OCI-LY1 (cell line): ENCODE results near the gene OR51L1.

ENCODE experiments used
- H2AFZ ChIP-seq: fragments of 200-600 bp; sonication (generic), shearing (Covaris generic); 2 replicates; pipeline ENCODE4 v1.6.0; 2014; ENCODE audit warnings: antibody characterized with exemption, mild to moderate bottlenecking, low read length
- H3F3A ChIP-seq: fragments of 200-600 bp; sonication (generic), shearing (Covaris generic); 2 replicates; pipeline ENCODE4 v1.6.0; 2014; ENCODE audit warnings: mild to moderate bottlenecking, antibody characterized with exemption, low read length, moderate library complexity; ENCODE audit not compliant: insufficient read depth
- H3K27ac ChIP-seq: fragments of 200-600 bp; sonication (generic); 2 replicates; pipeline ENCODE4 v1.5.1; 2014; ENCODE audit warnings: low read length, mixed run types, mild to moderate bottlenecking, low read depth; ENCODE audit not compliant: poor library complexity, severe bottlenecking
- H3K27me3 ChIP-seq: fragments of 200-600 bp; sonication (generic); 2 replicates; pipeline ENCODE4 v1.6.0; 2014; ENCODE audit warnings: antibody characterized with exemption, mild to moderate bottlenecking, low read length, moderate library complexity; ENCODE audit not compliant: insufficient read depth
- H3K36me3 ChIP-seq: fragments of 200-600 bp; sonication (generic); 2 replicates; pipeline ENCODE4 v1.6.1; 2014; ENCODE audit warnings: mild to moderate bottlenecking, antibody characterized with exemption, low read length, moderate library complexity, mixed read lengths; ENCODE audit not compliant: insufficient read depth
- H3K4me1 ChIP-seq: fragments of 200-600 bp; sonication (generic); 2 replicates; pipeline ENCODE4 v1.5.1; 2014; ENCODE audit warnings: mild to moderate bottlenecking, low read length, moderate library complexity; ENCODE audit not compliant: insufficient read depth, severe bottlenecking
- H3K4me2 ChIP-seq: fragments of 200-600 bp; sonication (generic), shearing (Covaris generic); 2 replicates; pipeline ENCODE4 v1.6.1; 2014; ENCODE audit warnings: low read length
- H3K4me3 ChIP-seq: fragments of 200-600 bp; sonication (generic); 2 replicates; pipeline ENCODE4 v1.5.1; 2014; ENCODE audit warnings: low read length, low read depth, mild to moderate bottlenecking, mixed read lengths; ENCODE audit not compliant: poor library complexity, severe bottlenecking
- H3K79me2 ChIP-seq: fragments of 200-600 bp; shearing (Covaris generic); 2 replicates; pipeline ENCODE4 v1.6.1; 2016; ENCODE audit warnings: mixed run types, low read length, mixed read lengths; ENCODE audit not compliant: insufficient read depth
- H3K9ac ChIP-seq: fragments of 200-600 bp; sonication (generic), shearing (Covaris generic); 2 replicates; pipeline ENCODE4 v1.6.1; 2014; ENCODE audit warnings: mild to moderate bottlenecking, low read length, mixed read lengths
- H3K9me2 ChIP-seq: fragments of 200-600 bp; sonication (generic), shearing (Covaris generic); 2 replicates; pipeline ENCODE4 v1.6.1; 2014; ENCODE audit warnings: low read depth, mild to moderate bottlenecking, low read length, mixed read lengths
- H3K9me3 ChIP-seq: fragments of 200-600 bp; shearing (Covaris generic); 2 replicates; pipeline ENCODE4 v1.6.1; 2014; ENCODE audit warnings: low read length, mixed read lengths
- H4K20me1 ChIP-seq: fragments of 200-600 bp; sonication (generic), shearing (Covaris generic); 2 replicates; pipeline ENCODE4 v1.6.0; 2016; ENCODE audit warnings: mild to moderate bottlenecking, low read length; ENCODE audit not compliant: insufficient read depth
- EZH2 ChIP-seq: fragments of 200-600 bp; sonication (generic), shearing (Covaris generic); IDR thresholded peaks from 2 replicates; pipeline ENCODE4 v1.8.0; 2017; ENCODE audit warnings: borderline replicate concordance, mixed run types, mild to moderate bottlenecking, antibody characterized with exemption, low read length, moderate library complexity, mixed read lengths
- TF ChIP-seq, protein P1 (sequence below): fragments of 200-600 bp; sonication (generic), shearing (Covaris generic); IDR thresholded peaks from 2 replicates; pipeline ENCODE4 v1.5.1; 2017; ENCODE audit warnings: mild to moderate bottlenecking, antibody characterized with exemption, low read length, moderate library complexity, mixed read lengths

The OR51L1 gene

DNA sequence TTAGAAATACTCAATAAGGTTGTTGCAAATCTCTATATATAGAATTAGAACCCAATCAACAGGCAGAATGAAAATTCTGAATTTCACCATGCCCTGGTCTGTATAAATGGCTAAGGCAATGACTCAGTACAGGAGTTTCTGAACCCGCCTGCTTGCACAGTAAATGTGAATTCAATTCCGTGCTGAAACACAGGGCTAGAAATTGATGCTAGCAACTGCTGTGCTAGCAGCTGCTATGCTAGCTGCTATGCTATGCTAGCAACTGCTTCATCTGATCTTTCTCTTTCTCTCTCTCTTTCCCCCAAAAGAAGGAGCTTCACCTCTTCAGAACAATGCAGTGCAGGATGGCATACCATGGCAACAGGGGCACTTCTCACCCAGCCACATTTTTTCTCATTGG, 42.0 kb downstream of the OR51L1 start:
- no peak for TF ChIP-seq EZH2
- TF ChIP-seq, protein P1, sequence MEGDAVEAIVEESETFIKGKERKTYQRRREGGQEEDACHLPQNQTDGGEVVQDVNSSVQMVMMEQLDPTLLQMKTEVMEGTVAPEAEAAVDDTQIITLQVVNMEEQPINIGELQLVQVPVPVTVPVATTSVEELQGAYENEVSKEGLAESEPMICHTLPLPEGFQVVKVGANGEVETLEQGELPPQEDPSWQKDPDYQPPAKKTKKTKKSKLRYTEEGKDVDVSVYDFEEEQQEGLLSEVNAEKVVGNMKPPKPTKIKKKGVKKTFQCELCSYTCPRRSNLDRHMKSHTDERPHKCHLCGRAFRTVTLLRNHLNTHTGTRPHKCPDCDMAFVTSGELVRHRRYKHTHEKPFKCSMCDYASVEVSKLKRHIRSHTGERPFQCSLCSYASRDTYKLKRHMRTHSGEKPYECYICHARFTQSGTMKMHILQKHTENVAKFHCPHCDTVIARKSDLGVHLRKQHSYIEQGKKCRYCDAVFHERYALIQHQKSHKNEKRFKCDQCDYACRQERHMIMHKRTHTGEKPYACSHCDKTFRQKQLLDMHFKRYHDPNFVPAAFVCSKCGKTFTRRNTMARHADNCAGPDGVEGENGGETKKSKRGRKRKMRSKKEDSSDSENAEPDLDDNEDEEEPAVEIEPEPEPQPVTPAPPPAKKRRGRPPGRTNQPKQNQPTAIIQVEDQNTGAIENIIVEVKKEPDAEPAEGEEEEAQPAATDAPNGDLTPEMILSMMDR: no peak
- Histone ChIP-seq H2AFZ (no peak overlapping the region), H3K4me3 (no peak overlapping the region)

DNA sequence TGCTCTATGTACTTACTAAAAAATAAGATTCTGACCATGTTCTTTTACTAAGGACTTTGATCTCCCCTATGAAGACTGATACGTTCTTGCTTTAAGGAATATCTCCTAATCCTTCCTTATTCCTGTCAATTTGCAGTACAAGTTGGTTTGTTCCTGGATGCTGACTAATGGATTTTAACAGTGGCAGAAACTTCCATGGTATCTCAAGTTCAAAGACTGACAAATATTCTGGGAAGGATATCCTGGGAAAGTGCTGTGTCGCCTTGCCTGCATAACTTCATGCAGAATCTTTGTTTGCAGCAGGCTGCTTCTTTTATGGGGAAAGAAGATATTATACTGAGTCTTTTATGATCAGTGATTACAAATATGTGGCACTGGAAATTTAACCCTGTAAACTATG, 43.3 kb downstream of the OR51L1 start:
- H3K4me1 ChIP-seq: no peaks in the 10 kb centered on the region
- no peak overlapping the region for H3K9ac ChIP-seq
- H3K9me3 ChIP-seq: no peaks in the 10 kb centered on the region
- no peak overlapping the region for H2AFZ ChIP-seq
- no peaks in the 10 kb centered on the region for H3K27me3 ChIP-seq
- H3K9me2 ChIP-seq: no peaks in the 10 kb centered on the region
- no peak overlapping the region for H3K4me2 ChIP-seq
- TF ChIP-seq, protein P1: no peak
- TF ChIP-seq EZH2: no peak
- H3K4me3 ChIP-seq: no peak overlapping the region
- H3K79me2 ChIP-seq: no peaks in the 10 kb centered on the region
- H3K27ac ChIP-seq: no peak overlapping the region
- H3F3A ChIP-seq: no peaks in the 10 kb centered on the region
- no peaks in the 10 kb centered on the region for H4K20me1 ChIP-seq
- H3K36me3 ChIP-seq: no peaks in the 10 kb centered on the region

More for the DNA sequence above, 42.0 kb downstream of the OR51L1 start:
- H3K4me1 ChIP-seq: no peaks in the 10 kb centered on the region
- no peaks in the 10 kb centered on the region for H3K9me2 ChIP-seq
- H4K20me1 ChIP-seq: no peaks in the 10 kb centered on the region
- H3K79me2 ChIP-seq: no peaks in the 10 kb centered on the region
- H3K27me3 ChIP-seq: no peaks in the 10 kb centered on the region
- H3K9me3 ChIP-seq: no peaks in the 10 kb centered on the region
- no peak overlapping the region for H3K27ac ChIP-seq
- H3K36me3 ChIP-seq: no peaks in the 10 kb centered on the region
- H3K9ac ChIP-seq: no peak overlapping the region
- H3F3A ChIP-seq: no peaks in the 10 kb centered on the region
- no peak overlapping the region for H3K4me2 ChIP-seq

DNA sequence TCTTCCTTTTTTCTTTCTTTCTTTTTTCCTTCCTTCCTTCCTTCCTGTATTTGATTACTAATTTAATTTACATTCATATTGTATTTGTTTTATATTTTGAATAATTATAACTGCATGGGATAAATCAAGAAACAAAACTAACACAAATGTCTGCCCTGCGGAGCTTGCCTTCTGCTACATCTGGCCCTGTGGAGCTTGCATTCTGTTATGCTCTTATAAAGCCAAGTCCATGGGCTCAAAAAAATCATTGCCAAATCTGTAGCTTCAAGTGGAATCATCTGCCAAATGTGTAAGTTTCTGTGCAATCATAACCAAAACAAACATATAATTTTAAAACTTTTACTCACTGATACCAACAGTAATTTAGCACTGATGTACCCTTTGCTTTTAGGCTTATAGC, 43.7 kb downstream of the OR51L1 start:
- no peak for TF ChIP-seq EZH2
- TF ChIP-seq, protein P1: no peak
- Histone ChIP-seq H3K4me3 (no peak overlapping the region), H2AFZ (no peak overlapping the region), H3K9me3 (no peaks in the 10 kb centered on the region), H3K27me3 (no peaks in the 10 kb centered on the region), H3K9me2 (no peaks in the 10 kb centered on the region), H3K36me3 (no peaks in the 10 kb centered on the region), H3F3A (no peaks in the 10 kb centered on the region), H4K20me1 (no peaks in the 10 kb centered on the region), H3K79me2 (no peaks in the 10 kb centered on the region), H3K4me2 (no peak overlapping the region), H3K9ac (no peak overlapping the region), H3K4me1 (no peaks in the 10 kb centered on the region), H3K27ac (no peak overlapping the region)
